ENCODE measurements around the gene RCN2. TPM values are rescaled to one million over a fixed set of nuclear protein-coding genes. Genes with fewer than 3 reads are reported as not detected.
A peak's percentile ranks its signal among the peaks of the same experiment; 100 is the strongest.

Gene RCN2
- total and polyA plus RNA-seq, 2 donors (not counting 1 experiment from before 2014, with no cell fraction given): 46.6 to 106 TPM

DNA sequence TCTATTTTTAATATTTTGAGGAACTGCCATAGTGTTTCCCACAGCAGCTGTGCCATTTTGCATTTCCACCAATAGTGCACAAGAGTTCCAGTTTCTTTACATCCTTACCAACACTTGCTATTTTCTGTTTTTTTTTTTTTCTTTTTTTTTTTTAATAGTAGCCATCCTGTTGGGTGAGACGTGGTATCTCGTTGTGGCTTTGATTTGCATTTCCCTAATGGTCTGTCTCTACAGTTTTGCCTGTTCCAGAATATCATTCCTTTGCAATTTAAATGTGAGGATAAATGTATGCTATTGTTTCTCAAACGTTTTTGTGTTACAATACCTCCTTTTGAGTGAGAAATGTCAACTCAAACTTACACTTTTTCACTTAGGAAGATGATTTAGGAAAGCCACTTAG, 22.4 kb downstream of the RCN2 start:
- no peak for TF ChIP-seq EZH2 (IDR thresholded peaks at IDR 0.05; ENCODE audit: low read length, missing control alignments)
- TF ChIP-seq, protein P1, sequence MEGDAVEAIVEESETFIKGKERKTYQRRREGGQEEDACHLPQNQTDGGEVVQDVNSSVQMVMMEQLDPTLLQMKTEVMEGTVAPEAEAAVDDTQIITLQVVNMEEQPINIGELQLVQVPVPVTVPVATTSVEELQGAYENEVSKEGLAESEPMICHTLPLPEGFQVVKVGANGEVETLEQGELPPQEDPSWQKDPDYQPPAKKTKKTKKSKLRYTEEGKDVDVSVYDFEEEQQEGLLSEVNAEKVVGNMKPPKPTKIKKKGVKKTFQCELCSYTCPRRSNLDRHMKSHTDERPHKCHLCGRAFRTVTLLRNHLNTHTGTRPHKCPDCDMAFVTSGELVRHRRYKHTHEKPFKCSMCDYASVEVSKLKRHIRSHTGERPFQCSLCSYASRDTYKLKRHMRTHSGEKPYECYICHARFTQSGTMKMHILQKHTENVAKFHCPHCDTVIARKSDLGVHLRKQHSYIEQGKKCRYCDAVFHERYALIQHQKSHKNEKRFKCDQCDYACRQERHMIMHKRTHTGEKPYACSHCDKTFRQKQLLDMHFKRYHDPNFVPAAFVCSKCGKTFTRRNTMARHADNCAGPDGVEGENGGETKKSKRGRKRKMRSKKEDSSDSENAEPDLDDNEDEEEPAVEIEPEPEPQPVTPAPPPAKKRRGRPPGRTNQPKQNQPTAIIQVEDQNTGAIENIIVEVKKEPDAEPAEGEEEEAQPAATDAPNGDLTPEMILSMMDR (conservative IDR thresholded peaks at IDR 0.05 in 1 of 2, IDR thresholded peaks at IDR 0.05 in 1 of 2; ENCODE audit: low read depth in 1 of 2, low read length in 2 of 2): no peak
- Histone ChIP-seq H4K20me1 (ENCODE audit: control insufficient read depth, extremely low read depth, insufficient read depth, low read length) (no peaks in the 10 kb centered on the region), H3K27me3 (ENCODE audit: control insufficient read depth, insufficient read depth, low read length) (no peaks in the 10 kb centered on the region), H3K4me2 (ENCODE audit: extremely low read depth, insufficient read depth, low read length) (no peak overlapping the region), H3K9me3 (ENCODE audit: control insufficient read depth, insufficient read depth, low read depth, low read length) (no peaks in the 10 kb centered on the region), H3K4me3 (replicated peaks in 1 of 4; ENCODE audit: control extremely low read depth in 1 of 4, insufficient read depth in 1 of 4, low read depth in 3 of 4, low read length in 4 of 4) (no peak overlapping the region), H2AFZ (ENCODE audit: low read length) (no peak overlapping the region), H3K9ac (ENCODE audit: insufficient read depth, low read length) (no peak overlapping the region), H3K27ac (ENCODE audit: insufficient read depth, low read length) (no peak overlapping the region), H3K79me2 (ENCODE audit: control insufficient read depth, insufficient read depth, low read length) (no peaks in the 10 kb centered on the region), H3K4me1 (ENCODE audit: control insufficient read depth, extremely low read depth, insufficient read depth, low read length) (no peaks in the 10 kb centered on the region), H3K36me3 (ENCODE audit: control insufficient read depth, insufficient read depth, low read length) (no peaks in the 10 kb centered on the region)
- DNase-seq (ENCODE audit: low read depth in 2 of 2): no peak

DNA sequence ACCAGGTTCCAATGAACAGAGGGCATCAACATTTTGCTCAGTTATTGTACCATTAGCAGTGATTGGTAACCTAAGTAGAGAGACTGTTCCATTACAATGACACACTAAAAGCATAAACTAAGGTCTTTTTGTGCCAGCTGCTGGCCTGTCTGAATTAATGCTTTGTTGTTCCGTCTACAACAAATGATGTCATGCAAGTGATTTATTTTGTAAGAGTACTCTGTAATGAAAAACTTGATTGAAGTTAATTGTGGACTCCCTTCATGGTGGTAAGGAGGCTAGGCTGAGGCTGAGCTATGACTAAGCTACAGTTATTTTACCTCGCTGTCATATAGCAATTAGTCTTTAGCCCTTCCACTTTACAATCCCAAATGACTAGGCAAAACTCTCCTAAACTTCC, 23.2 kb downstream of the RCN2 start:
- TF ChIP-seq EZH2 (IDR thresholded peaks at IDR 0.05; ENCODE audit: low read length, missing control alignments): no peak
- TF ChIP-seq, protein P1 (conservative IDR thresholded peaks at IDR 0.05 in 1 of 2, IDR thresholded peaks at IDR 0.05 in 1 of 2; ENCODE audit: low read depth in 1 of 2, low read length in 2 of 2): no peak
- H2AFZ ChIP-seq (ENCODE audit: low read length): no peak overlapping the region
- no peak overlapping the region for H3K4me2 ChIP-seq (ENCODE audit: extremely low read depth, insufficient read depth, low read length)
- DNase-seq (ENCODE audit: low read depth in 2 of 2): peak; percentile 8 to 43
- H3K27ac ChIP-seq (ENCODE audit: insufficient read depth, low read length): no peak overlapping the region
- no peaks in the 10 kb centered on the region for H3K79me2 ChIP-seq (ENCODE audit: control insufficient read depth, insufficient read depth, low read length)
- no peaks in the 10 kb centered on the region for H3K27me3 ChIP-seq (ENCODE audit: control insufficient read depth, insufficient read depth, low read length)
- H3K4me3 ChIP-seq (replicated peaks in 1 of 4; ENCODE audit: control extremely low read depth in 1 of 4, insufficient read depth in 1 of 4, low read depth in 3 of 4, low read length in 4 of 4): no peak overlapping the region
- H3K9ac ChIP-seq (ENCODE audit: insufficient read depth, low read length): no peak overlapping the region
- no peaks in the 10 kb centered on the region for H4K20me1 ChIP-seq (ENCODE audit: control insufficient read depth, extremely low read depth, insufficient read depth, low read length)
- no peaks in the 10 kb centered on the region for H3K9me3 ChIP-seq (ENCODE audit: control insufficient read depth, insufficient read depth, low read depth, low read length)
- H3K4me1 ChIP-seq (ENCODE audit: control insufficient read depth, extremely low read depth, insufficient read depth, low read length): no peaks in the 10 kb centered on the region
- H3K36me3 ChIP-seq (ENCODE audit: control insufficient read depth, insufficient read depth, low read length): no peaks in the 10 kb centered on the region

DNA sequence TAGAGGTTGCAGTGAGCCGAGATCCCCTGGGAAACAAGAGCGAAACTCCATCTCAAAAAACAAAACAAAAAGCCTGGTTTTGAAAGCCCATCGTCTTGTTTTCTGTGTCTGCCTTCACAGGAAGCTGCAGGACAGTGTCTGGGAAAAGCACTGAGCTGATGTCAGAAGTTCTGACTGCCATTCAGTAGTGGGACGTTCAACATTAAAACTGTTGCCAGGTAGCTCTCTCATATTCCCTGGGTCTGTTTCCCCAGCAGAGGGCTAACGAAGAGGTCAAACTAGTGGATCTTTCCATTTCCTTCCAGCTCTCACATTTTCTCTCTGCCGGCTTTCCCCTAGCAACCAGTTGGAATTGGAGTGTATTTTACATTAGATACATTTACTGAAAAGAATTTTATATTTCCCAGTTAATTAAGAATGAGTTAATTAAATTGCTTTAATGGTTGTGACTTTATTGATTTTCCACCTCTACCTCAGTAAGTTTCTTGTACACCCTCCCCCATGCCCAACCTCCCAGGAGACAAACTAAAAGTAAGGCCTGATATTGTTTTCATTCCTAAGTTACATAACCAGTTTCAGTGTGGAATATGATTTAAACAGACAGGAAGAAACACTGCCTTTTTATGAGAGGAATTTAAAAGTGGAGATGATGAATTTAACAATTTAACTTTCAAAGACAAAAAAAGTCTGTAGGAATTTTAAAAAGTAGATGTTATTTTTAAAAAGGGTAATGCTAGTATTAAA, 29.9 kb downstream of the RCN2 start:
- H3K4me1 ChIP-seq (ENCODE audit: control insufficient read depth, extremely low read depth, insufficient read depth, low read length): no peaks in the 10 kb centered on the region
- H3K27ac ChIP-seq (ENCODE audit: insufficient read depth, low read length): no peak overlapping the region
- peaks cover 16% of the 10 kb centered on the region for H3K27me3 ChIP-seq (ENCODE audit: control insufficient read depth, insufficient read depth, low read length)
- H3K9me3 ChIP-seq (ENCODE audit: control insufficient read depth, insufficient read depth, low read depth, low read length): no peaks in the 10 kb centered on the region
- DNase-seq (ENCODE audit: low read depth in 2 of 2): no peak
- TF ChIP-seq, protein P1 (conservative IDR thresholded peaks at IDR 0.05 in 1 of 2, IDR thresholded peaks at IDR 0.05 in 1 of 2; ENCODE audit: low read depth in 1 of 2, low read length in 2 of 2): no peak
- no peak for TF ChIP-seq EZH2 (IDR thresholded peaks at IDR 0.05; ENCODE audit: low read length, missing control alignments)
- no peak overlapping the region for H3K9ac ChIP-seq (ENCODE audit: insufficient read depth, low read length)
- no peaks in the 10 kb centered on the region for H3K36me3 ChIP-seq (ENCODE audit: control insufficient read depth, insufficient read depth, low read length)
- H3K79me2 ChIP-seq (ENCODE audit: control insufficient read depth, insufficient read depth, low read length): no peaks in the 10 kb centered on the region
- H3K4me2 ChIP-seq (ENCODE audit: extremely low read depth, insufficient read depth, low read length): no peak overlapping the region
- H4K20me1 ChIP-seq (ENCODE audit: control insufficient read depth, extremely low read depth, insufficient read depth, low read length): no peaks in the 10 kb centered on the region
- H3K4me3 ChIP-seq (replicated peaks in 1 of 4; ENCODE audit: control extremely low read depth in 1 of 4, insufficient read depth in 1 of 4, low read depth in 3 of 4, low read length in 4 of 4): no peak overlapping the region
- H2AFZ ChIP-seq (ENCODE audit: low read length): no peak overlapping the region

Data from fibroblast of lung (primary cell).